Lung (tissue), 12 donors: ENCODE data around the gene ANKLE1. TPM values are rescaled to one million over a fixed set of nuclear protein-coding genes. Genes with fewer than 3 reads are reported as not detected.
"Not testable (repeated sequence)": the region's sequence is repeated elsewhere in the genome, so short reads cannot be mapped to it uniquely, and the experiment has no call there.

Experiments used
- ATAC-seq: fragments of 200-7000 bp; cut with Tn5 transposase; one replicate; pipeline ENCODE4 v1.9.1; 2020; ENCODE audit warnings: moderate number of reproducible peaks; ENCODE audit not compliant: insufficient read depth, low FRiP score
- DNase-seq, 3 donors: peaks; one replicate each; pipeline ENCODE4 v3.0.0-alpha.2; 2013 to 2017
- H3K27ac ChIP-seq, 2 donors: one replicate each; pipeline ENCODE4 v1.5.1; 2013; ENCODE audit warnings: mild to moderate bottlenecking in 2 of 2, moderate library complexity in 2 of 2, control low read depth in 1 of 2, inconsistent platforms in 1 of 2, low read depth in 1 of 2, low read length in 1 of 2
- H3K27me3 ChIP-seq, 3 donors: one replicate each; pipeline ENCODE4 v1.5.1; 2013; ENCODE audit warnings: low read length in 2 of 3; ENCODE audit not compliant: control insufficient read depth in 3 of 3, insufficient read depth in 3 of 3
- H3K36me3 ChIP-seq, 4 donors: one replicate each; pipeline ENCODE4 v1.5.1; 2013; ENCODE audit warnings: low read length in 4 of 4, mild to moderate bottlenecking in 1 of 4, moderate library complexity in 1 of 4; ENCODE audit not compliant: control insufficient read depth in 4 of 4, insufficient read depth in 4 of 4
- H3K4me1 ChIP-seq, 5 donors: one replicate each; pipeline ENCODE4 v1.5.1; 2013; ENCODE audit warnings: low read length in 5 of 5, mild to moderate bottlenecking in 2 of 5, moderate library complexity in 1 of 5; ENCODE audit not compliant: control insufficient read depth in 5 of 5, insufficient read depth in 5 of 5
- H3K4me3 ChIP-seq: one replicate; pipeline ENCODE4 v1.5.1; 2013; ENCODE audit warnings: mild to moderate bottlenecking, control low read depth, moderate library complexity
- H3K9ac ChIP-seq, 2 donors: one replicate each; pipeline ENCODE4 v1.5.1; 2013; ENCODE audit warnings: low read length in 2 of 2, control low read depth in 1 of 2; ENCODE audit not compliant: insufficient read depth in 1 of 2
- H3K9me3 ChIP-seq, 4 donors: one replicate each; pipeline ENCODE4 v1.5.1; 2013; ENCODE audit warnings: low read length in 3 of 4, mild to moderate bottlenecking in 1 of 4, moderate library complexity in 1 of 4; ENCODE audit not compliant: control insufficient read depth in 4 of 4, insufficient read depth in 3 of 4
- CTCF ChIP-seq: IDR thresholded peaks from 2 replicates; pipeline ENCODE4 v1.5.1; 2012; ENCODE audit warnings: mild to moderate bottlenecking; ENCODE audit errors: control extremely low read depth, extremely low read depth
- WGBS, 2 donors: extraction: QIAGEN DNeasy Blood & Tissue Kit; methylation state at CpG; one replicate each; pipeline ENCODE4 v1.1.7; 2013; 5-methylcytosine and 5-hydroxymethylcytosine counted together
- polyA plus RNA-seq, 2 donors: library from polyadenylated mRNA; stranded (reverse); fragments of 200-250 nt; gene quantifications; one replicate each; pipeline ENCODE4 v1.2.1, GENCODE V29; 2013
- total RNA-seq, 2 donors: library from RNA; depleted of rRNA in 1 of 2; stranded (reverse); fragments of >200 nt in 1 of 2; gene quantifications; one replicate each; pipeline ENCODE4 v1.2.1, GENCODE V29; 2014 to 2021
- donor health status: control.
- donor health status: control.
- donor health status: Bipolar disorder and iron deficiency.
- donor health status: healthy.
- donor health status: DM: yes; HTN: yes; CAD: no.

The ANKLE1 gene
- total and polyA plus RNA-seq, 4 donors: 0.43 to 1.6 (median 1.0) TPM

DNA sequence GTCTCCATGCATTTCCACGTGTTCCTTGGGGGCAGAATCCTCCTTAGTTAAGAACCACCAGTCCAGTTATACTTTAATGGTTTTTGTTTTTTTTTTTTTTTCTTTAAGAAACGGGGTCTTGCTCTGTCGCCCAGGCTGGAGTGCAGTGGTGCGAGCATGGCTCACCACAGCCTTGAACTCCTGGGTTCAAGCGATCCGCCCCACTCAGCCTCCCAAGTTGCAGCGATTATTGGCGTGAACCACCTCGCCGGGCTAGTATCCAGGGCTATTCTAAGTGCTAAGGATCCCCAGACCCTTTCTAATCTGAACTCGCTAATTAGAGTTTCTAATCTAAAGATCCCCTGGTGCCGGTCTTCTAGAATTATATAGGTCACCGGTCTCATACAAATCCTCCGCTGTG is 11.9 kb downstream of the ANKLE1 start:
- H3K4me1 ChIP-seq: peaks cover 0 to 6% (median 0%) of the 10 kb centered on the region in 5 donors
- no peak for DNase-seq
- H3K9me3 ChIP-seq: peaks cover 0 to 3% (median 0%) of the 10 kb centered on the region in 4 donors
- no peak overlapping the region for H3K27ac ChIP-seq
- 93 to 95% methylated on average over 14 of the region's 14 CpGs for WGBS, 2 donors
- H3K27me3 ChIP-seq: no peaks in the 10 kb centered on the region
- H3K36me3 ChIP-seq: peaks cover 0 to 8% (median 2%) of the 10 kb centered on the region in 4 donors
- TF ChIP-seq CTCF: no peak
- no peak overlapping the region for H3K4me3 ChIP-seq
- H3K9ac ChIP-seq: no peak overlapping the region
- no peak for ATAC-seq

DNA sequence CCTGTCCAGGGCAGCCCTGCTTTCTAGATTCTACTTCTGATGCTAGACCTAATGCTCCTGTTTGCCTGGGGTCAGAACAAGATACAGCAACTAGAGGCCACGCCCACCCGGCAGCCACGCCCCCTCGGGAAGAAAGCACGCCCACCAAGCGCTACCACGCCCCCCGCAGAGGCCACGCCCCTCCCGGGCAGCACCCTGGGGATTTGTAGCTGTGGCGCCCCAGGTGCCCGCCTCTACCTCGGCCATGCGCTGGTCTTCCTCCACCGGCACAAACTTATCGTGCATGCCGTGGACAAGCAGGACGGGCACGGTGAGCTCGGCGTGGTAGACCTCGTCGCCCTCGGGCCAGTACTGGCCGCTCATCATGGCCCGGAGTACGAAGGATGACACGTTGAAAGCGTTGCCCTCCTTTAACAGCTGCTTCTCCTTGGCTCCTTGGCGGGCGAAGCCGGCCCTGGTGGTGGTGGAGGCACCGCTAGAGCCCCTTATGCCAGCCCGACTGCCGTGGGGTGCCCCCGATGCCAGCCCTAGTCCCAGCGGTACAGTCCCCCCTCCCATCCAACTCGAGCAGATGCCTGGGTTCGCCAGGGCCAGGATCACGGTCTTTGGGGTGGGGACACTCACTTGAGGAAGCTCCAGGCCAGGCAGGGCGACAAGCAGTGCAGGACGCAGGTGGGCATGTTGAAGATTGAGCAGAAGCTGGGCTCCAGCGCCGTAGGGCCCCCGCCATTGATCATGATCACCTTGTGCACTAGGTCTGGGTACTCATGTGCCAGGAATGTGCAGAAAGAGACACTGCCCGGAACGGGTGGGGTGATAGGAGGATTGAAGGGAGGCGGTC is 12.6 kb downstream of the ANKLE1 start:
- H3K36me3 ChIP-seq: peaks cover 0 to 10% (median 2%) of the 10 kb centered on the region in 4 donors
- H3K4me1 ChIP-seq: peaks cover 0 to 6% (median 0%) of the 10 kb centered on the region in 5 donors
- H3K9ac ChIP-seq: no peak overlapping the region
- TF ChIP-seq CTCF: no peak
- no peak overlapping the region for H3K4me3 ChIP-seq
- H3K27ac ChIP-seq: no peak overlapping the region
- H3K27me3 ChIP-seq: no peaks in the 10 kb centered on the region
- DNase-seq (no peak), ATAC-seq (no peak)
- peaks cover 0 to 3% (median 0%) of the 10 kb centered on the region in 4 donors for H3K9me3 ChIP-seq
- 85 to 86% methylated on average over 45 to 48 of the region's 48 CpGs for WGBS, 2 donors

GRCh38 chr19:17295551-17295950 is 13.8 kb downstream of the ANKLE1 start:
- DNase-seq, H3K9me3 ChIP-seq, H3K4me3 ChIP-seq, H3K4me1 ChIP-seq, H3K27me3 ChIP-seq, ATAC-seq, H3K9ac ChIP-seq, H3K36me3 ChIP-seq, H3K27ac ChIP-seq: not testable (repeated sequence)
- 85 to 88% methylated on average over 6 of the region's 6 CpGs for WGBS, 2 donors

DNA sequence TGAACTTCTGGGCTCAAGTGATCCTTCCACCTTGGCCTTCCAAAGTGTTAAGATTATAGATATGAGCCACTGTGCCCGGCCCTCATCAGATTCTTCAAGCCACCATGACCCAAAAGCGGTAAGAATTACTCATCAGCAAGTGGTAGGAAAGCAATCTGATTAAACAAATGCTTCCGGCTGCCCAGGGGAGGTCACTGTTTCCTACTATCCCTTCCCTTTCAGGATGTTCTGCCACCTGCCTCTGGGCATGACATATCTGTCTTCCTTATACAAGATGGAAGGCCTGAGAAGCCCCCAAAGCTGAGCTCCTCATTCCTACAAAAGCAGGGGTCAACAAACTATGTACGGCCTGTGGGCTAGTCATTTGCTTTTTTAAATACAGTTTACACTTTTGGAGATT is 14.6 kb downstream of the ANKLE1 start:
- WGBS, 2 donors: 56 to 70% methylated on average over 4 of the region's 4 CpGs
- peaks cover 0 to 10% (median 6%) of the 10 kb centered on the region in 4 donors for H3K36me3 ChIP-seq
- peaks cover 0 to 6% (median 0%) of the 10 kb centered on the region in 5 donors for H3K4me1 ChIP-seq
- no peak for DNase-seq
- no peak for ATAC-seq
- peaks cover 0 to 3% (median 0%) of the 10 kb centered on the region in 4 donors for H3K9me3 ChIP-seq
- no peak for TF ChIP-seq CTCF
- no peaks in the 10 kb centered on the region for H3K27me3 ChIP-seq
- H3K9ac ChIP-seq: no peak overlapping the region
- no peak overlapping the region for H3K27ac ChIP-seq
- H3K4me3 ChIP-seq: no peak overlapping the region
